Smooth muscle cell (in vitro differentiated cells): ENCODE results near the gene AQP9. TPM values are rescaled to one million over a fixed set of nuclear protein-coding genes. Genes with fewer than 3 reads are reported as not detected.

Experiments
- DNase-seq: peaks from one replicate; lab custom pipeline; 2025; ENCODE audit not compliant: unreplicated experiment; lab: John Stamatoyannopoulos, UW
- H2AFZ ChIP-seq: fragments of 200-600 bp; sonication (generic); 2 replicates; pipeline ENCODE4 v1.6.0; 2016; ENCODE audit warnings: antibody characterized with exemption, low read depth, mild to moderate bottlenecking
- H3F3A ChIP-seq: fragments of 200-600 bp; sonication (generic); 2 replicates; pipeline ENCODE4 v1.6.0; 2017; ENCODE audit warnings: antibody characterized with exemption, low read depth
- H3K27ac ChIP-seq: fragments of 200-600 bp; sonication (generic); 2 replicates; pipeline ENCODE4 v1.5.1; 2016; ENCODE audit warnings: low read depth, mild to moderate bottlenecking
- H3K27me3 ChIP-seq: fragments of 200-600 bp; sonication (generic); 2 replicates; pipeline ENCODE4 v1.6.1; 2016; ENCODE audit warnings: low read depth, mild to moderate bottlenecking
- H3K36me3 ChIP-seq: fragments of 200-600 bp; sonication (generic); 2 replicates; pipeline ENCODE4 v1.5.1; 2016; ENCODE audit warnings: low read depth
- H3K4me1 ChIP-seq: fragments of 200-600 bp; sonication (generic); 2 replicates; pipeline ENCODE4 v1.5.1; 2016; ENCODE audit warnings: low read depth
- H3K4me2 ChIP-seq: fragments of 200-600 bp; sonication (generic); 2 replicates; pipeline ENCODE4 v1.6.0; 2016; ENCODE audit warnings: mild to moderate bottlenecking
- H3K4me3 ChIP-seq: fragments of 200-600 bp; sonication (generic); 2 replicates; pipeline ENCODE4 v1.5.1; 2016; ENCODE audit warnings: mild to moderate bottlenecking
- H3K79me2 ChIP-seq: fragments of 200-600 bp; sonication (generic); 2 replicates; pipeline ENCODE4 v1.6.0; 2016; ENCODE audit warnings: low read depth, mild to moderate bottlenecking
- H3K9ac ChIP-seq: fragments of 200-600 bp; sonication (generic); 2 replicates; pipeline ENCODE4 v1.6.0; 2016; ENCODE audit warnings: low read depth
- H3K9me3 ChIP-seq: fragments of 200-600 bp; sonication (generic); replicated peaks from 2 replicates; pipeline ENCODE4 v1.5.1; 2016; ENCODE audit warnings: low read depth
- H4K20me1 ChIP-seq: fragments of 200-600 bp; sonication (generic); 2 replicates; pipeline ENCODE4 v1.6.0; 2016; ENCODE audit warnings: low read depth
- CTCF ChIP-seq: fragments of 200-600 bp; sonication (generic); IDR thresholded peaks from 2 replicates; pipeline ENCODE4 v1.5.1; 2017; ENCODE audit warnings: borderline replicate concordance, mild to moderate bottlenecking, antibody characterized with exemption; ENCODE audit not compliant: insufficient read depth, poor library complexity, severe bottlenecking
- WGBS: methylation state at CpG from one replicate; pipeline ENCODE4 v1.1.7; 2016; ENCODE audit warnings: low lambda C conversion rate; 5-methylcytosine and 5-hydroxymethylcytosine counted together
- polyA plus RNA-seq: library from polyadenylated mRNA; unstranded; fragments of >200 nt; fragmentation: Nextera tagmentation; extraction: Ambion mirVana; gene quantifications from 2 replicates; pipeline ENCODE4 v1.2.1, GENCODE V29; 2016
- total RNA-seq: library from RNA; depleted of rRNA; stranded (reverse); fragments of >200 nt; gene quantifications from 2 replicates; pipeline ENCODE4 v1.2.3, GENCODE V29; 2014

Gene AQP9
- total and polyA plus RNA-seq, 2 experiments from 2014 or later, result 1.5 TPM; not detected in 1

- TF ChIP-seq CTCF, result no peak
Measured at GRCh38 chr15:58179206-58179605, 41.0 kb downstream of the AQP9 start.

GRCh38 chr15:58179741-58180381 lies 41.7 kb downstream of the AQP9 start:
- no peaks in the 10 kb centered on the region for H3K27me3 ChIP-seq
- H3K4me2 ChIP-seq, result no peak overlapping the region
- H2AFZ ChIP-seq, result no peak overlapping the region
- no peak for DNase-seq
- H3K9ac ChIP-seq, result no peak overlapping the region
- H3K9me3 ChIP-seq, result no peaks in the 10 kb centered on the region
- H3K79me2 ChIP-seq, result no peaks in the 10 kb centered on the region
- no peaks in the 10 kb centered on the region for H3F3A ChIP-seq
- H3K27ac ChIP-seq, result peak overlapping the region; percentile 33
- 72% methylated on average over 8 of the region's 8 CpGs for WGBS
- no peaks in the 10 kb centered on the region for H3K36me3 ChIP-seq
- no peaks in the 10 kb centered on the region for H3K4me1 ChIP-seq
- no peak overlapping the region for H3K4me3 ChIP-seq
- TF ChIP-seq CTCF, result no peak
- H4K20me1 ChIP-seq, result no peaks in the 10 kb centered on the region

More at GRCh38 chr15:58179206-58179605, 41.0 kb downstream of the AQP9 start:
- Histone ChIP-seq H3K4me3 (no peak overlapping the region), H3K9ac (no peak overlapping the region), H3F3A (no peaks in the 10 kb centered on the region), H3K79me2 (no peaks in the 10 kb centered on the region), H3K4me1 (no peaks in the 10 kb centered on the region), H3K36me3 (no peaks in the 10 kb centered on the region), H2AFZ (no peak overlapping the region), H3K27ac (no peak overlapping the region), H3K9me3 (no peaks in the 10 kb centered on the region), H4K20me1 (no peaks in the 10 kb centered on the region), H3K27me3 (no peaks in the 10 kb centered on the region), H3K4me2 (no peak overlapping the region)
- 84% methylated on average over 7 of the region's 7 CpGs for WGBS
- DNase-seq, result no peak

GRCh38 chr15:58182460-58183163 lies 44.4 kb downstream of the AQP9 start:
- no peaks in the 10 kb centered on the region for H3K4me1 ChIP-seq
- H3K9me3 ChIP-seq, result no peaks in the 10 kb centered on the region
- H3K27ac ChIP-seq, result no peak overlapping the region
- H4K20me1 ChIP-seq, result no peaks in the 10 kb centered on the region
- 17% methylated on average over 9 of the region's 9 CpGs for WGBS
- H2AFZ ChIP-seq, result no peak overlapping the region
- H3K4me2 ChIP-seq, result no peak overlapping the region
- H3K79me2 ChIP-seq, result no peaks in the 10 kb centered on the region
- no peaks in the 10 kb centered on the region for H3K27me3 ChIP-seq
- DNase-seq, result no peak
- H3K36me3 ChIP-seq, result no peaks in the 10 kb centered on the region
- no peak overlapping the region for H3K9ac ChIP-seq
- TF ChIP-seq CTCF, result peak; percentile 89
- no peak overlapping the region for H3K4me3 ChIP-seq
- H3F3A ChIP-seq, result no peaks in the 10 kb centered on the region
